Measurements from ENCODE around the gene SMIM36. TPM values are rescaled to one million over a fixed set of nuclear protein-coding genes. Genes with fewer than 3 reads are reported as not detected.

Gene SMIM36
- total and polyA plus RNA-seq, 10 of the 15 experiments (the other 5 are each of a cell fraction or from before 2014, with no cell fraction given): not detected

GRCh38 chr17:55437159-55437605 is 74.1 kb downstream of the SMIM36 start (continued):
- no peak for TF ChIP-seq NFYA (IDR thresholded peaks at IDR 0.05; ENCODE audit: borderline replicate concordance, low read depth, low read length)
- TF ChIP-seq TBL1XR1 (IDR thresholded peaks at IDR 0.05; ENCODE audit: low read depth, low read length): no peak; the same call in 1 of the 2 replicates
- TF ChIP-seq POLR2A (IDR thresholded peaks at IDR 0.05; ENCODE audit: low read depth, low read length): no peak
- no peak for TF ChIP-seq EZH2 (IDR thresholded peaks at IDR 0.05; ENCODE audit: borderline replicate concordance, control insufficient read depth, low read depth, low read length)
- TF ChIP-seq PAX5 (IDR thresholded peaks at IDR 0.05; ENCODE audit: borderline replicate concordance, low read depth, low read length): no peak
- no peak for TF ChIP-seq CTCF (IDR thresholded peaks at IDR 0.05 in 2 of 3, conservative IDR thresholded peaks at IDR 0.05 in 1 of 3; ENCODE audit: control insufficient read depth in 2 of 3, extremely low read depth in 1 of 3, insufficient read depth in 1 of 3, low read depth in 3 of 3, low read length in 3 of 3)
- TF ChIP-seq RB1 (IDR thresholded peaks at IDR 0.05; ENCODE audit: borderline replicate concordance): peak; percentile 72
- TF ChIP-seq RBBP5 (conservative IDR thresholded peaks at IDR 0.05): no peak
- TF ChIP-seq DPF2 (IDR thresholded peaks at IDR 0.05): peak; percentile 75
- peak; percentile 48 for TF ChIP-seq ATF7 (IDR thresholded peaks at IDR 0.05; ENCODE audit: low read depth)
- TF ChIP-seq PAX8 (IDR thresholded peaks at IDR 0.05): no peak
- TF ChIP-seq KLF5 (IDR thresholded peaks at IDR 0.05; ENCODE audit: partially characterized antibody): no peak
- TF ChIP-seq CHD1 (IDR thresholded peaks at IDR 0.05; ENCODE audit: low read depth, low read length): 0 out of 2 replicates have a peak, but pooled peaks have one; percentile 25
- 0 out of 2 replicates have a peak, but pooled peaks have one; percentile 82 for TF ChIP-seq MTA3 (IDR thresholded peaks at IDR 0.05; ENCODE audit: borderline replicate concordance, low read length)
- TF ChIP-seq NRF1 (conservative IDR thresholded peaks at IDR 0.05; ENCODE audit: low read depth, low read length): no peak
- TF ChIP-seq NR2F1 (conservative IDR thresholded peaks at IDR 0.05): peak; percentile 61
- no peak for TF ChIP-seq USF2 (IDR thresholded peaks at IDR 0.05; ENCODE audit: borderline replicate concordance, low read depth, low read length)
- TF ChIP-seq ZBTB4 (CRISPR knock-in tag; IDR thresholded peaks at IDR 0.05): no peak
- peak; percentile 41; the same call in 1 of the 2 replicates for TF ChIP-seq CHD2 (IDR thresholded peaks at IDR 0.05; ENCODE audit: borderline replicate concordance, low read depth, low read length)
- TF ChIP-seq BMI1 (IDR thresholded peaks at IDR 0.05; ENCODE audit: borderline replicate concordance): no peak
- no peak for TF ChIP-seq PRDM15 (CRISPR knock-in tag; IDR thresholded peaks at IDR 0.05)
- no peak for TF ChIP-seq ESRRA (IDR thresholded peaks at IDR 0.05; ENCODE audit: low read length)
- no peak for TF ChIP-seq RFX5 (IDR thresholded peaks at IDR 0.05; ENCODE audit: low read depth, low read length)
